ENCODE results near the gene MOGAT1. TPM values are rescaled to one million over a fixed set of nuclear protein-coding genes. Genes with fewer than 3 reads are reported as not detected.
A peak's percentile ranks its signal among the peaks of the same experiment; 100 is the strongest.

The MOGAT1 gene
- total and polyA plus RNA-seq, 2 of the 13 experiments (the other 11 are each of a cell fraction or from before 2014, with no cell fraction given), result 0.98 to 4.3 TPM

DNA sequence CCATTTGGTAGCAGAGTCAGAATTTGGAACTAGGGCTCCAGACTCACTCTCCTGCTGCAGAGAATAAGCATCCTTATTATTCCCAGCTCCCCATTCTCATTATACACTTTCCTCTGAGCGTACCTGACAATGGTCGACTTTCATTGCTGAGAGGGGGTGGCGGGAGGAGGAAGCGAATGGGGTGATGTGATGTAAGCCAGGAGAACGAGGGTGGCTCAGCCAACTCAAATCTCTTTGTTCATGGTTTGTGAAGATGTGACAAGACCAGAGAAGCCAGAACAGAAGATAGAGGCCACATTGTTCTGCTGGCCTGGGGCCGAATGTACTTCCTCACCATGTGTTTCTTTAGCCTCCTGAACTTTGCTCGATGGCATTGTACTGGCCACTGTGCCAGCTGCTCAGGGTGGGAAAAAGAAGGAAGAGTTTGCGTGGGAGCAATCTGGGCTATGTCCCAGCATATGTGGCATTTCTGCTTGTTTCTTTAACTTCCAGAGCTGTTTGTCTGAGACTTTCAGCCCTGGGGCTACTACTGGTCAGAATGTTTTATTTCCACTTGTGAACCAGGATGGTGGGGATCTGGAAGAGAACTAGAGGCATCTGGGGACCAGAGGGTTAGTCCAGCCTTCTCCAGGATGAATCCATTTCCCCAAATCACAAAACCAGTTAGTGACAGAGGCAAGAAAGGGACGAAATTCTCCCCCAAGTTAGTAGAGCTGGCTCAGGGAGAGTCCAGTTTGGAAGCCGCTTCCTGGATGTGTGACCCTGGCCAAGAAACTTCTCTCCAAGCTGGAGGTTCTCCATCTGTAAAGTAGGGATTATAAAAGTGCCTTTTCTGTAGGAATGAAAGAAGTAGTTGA, 62.6 kb downstream of the MOGAT1 start (continued):
- TF ChIP-seq MAZ (IDR thresholded peaks at IDR 0.05; ENCODE audit: borderline replicate concordance, low read depth, low read length) (no peak), MAZ (CRISPR knock-in tag; IDR thresholded peaks at IDR 0.05; ENCODE audit: low read depth) (0 out of 2 replicates have a peak, but pooled peaks have one; percentile 13), GPBP1L1 (CRISPR knock-in tag; IDR thresholded peaks at IDR 0.05) (no peak), ZBTB39 (CRISPR knock-in tag; IDR thresholded peaks at IDR 0.05) (no peak), TBL1XR1 (IDR thresholded peaks at IDR 0.05; ENCODE audit: borderline replicate concordance, low read length, partially characterized antibody) (no peak), THAP7 (CRISPR knock-in tag; IDR thresholded peaks at IDR 0.05) (no peak), FOXK1 (CRISPR knock-in tag; IDR thresholded peaks at IDR 0.05; ENCODE audit: borderline replicate concordance, low read depth) (peak; percentile 71; the same call in 1 of the 2 replicates), SRSF9 (IDR thresholded peaks at IDR 0.05; ENCODE audit: borderline replicate concordance, insufficient read depth, low read depth, low read length, poor library complexity, severe bottlenecking) (no peak), NAIF1 (CRISPR knock-in tag; IDR thresholded peaks at IDR 0.05; ENCODE audit: borderline replicate concordance) (no peak), ZNF7 (CRISPR knock-in tag; IDR thresholded peaks at IDR 0.05) (no peak), ZNF260 (CRISPR knock-in tag; IDR thresholded peaks at IDR 0.05; ENCODE audit: borderline replicate concordance, low read depth) (no peak), ZNF619 (CRISPR knock-in tag; IDR thresholded peaks at IDR 0.05) (0 out of 2 replicates have a peak, but pooled peaks have one; percentile 77), TCF7 (IDR thresholded peaks at IDR 0.05; ENCODE audit: low read depth) (peak; percentile 76), ZNF781 (CRISPR knock-in tag; IDR thresholded peaks at IDR 0.05; ENCODE audit: borderline replicate concordance, not compliant biosample characterization) (peak; percentile 44), ZNF451 (CRISPR knock-in tag; IDR thresholded peaks at IDR 0.05) (0 out of 2 replicates have a peak, but pooled peaks have one; percentile 44), JUND (CRISPR knock-in tag; IDR thresholded peaks at IDR 0.05) (peak; percentile 61; the same call in 1 of the 2 replicates), PCBP2 (optimal IDR thresholded peaks at IDR 0.05; ENCODE audit: low read depth, low read length, poor library complexity, severe bottlenecking) (no peak), GZF1 (CRISPR knock-in tag; IDR thresholded peaks at IDR 0.05) (no peak), ZFP82 (CRISPR knock-in tag; IDR thresholded peaks at IDR 0.05; ENCODE audit: borderline replicate concordance) (no peak), KDM5A (IDR thresholded peaks at IDR 0.05; ENCODE audit: borderline replicate concordance, low read length) (no peak; the same call in 1 of the 2 replicates), ZNF468 (CRISPR knock-in tag; IDR thresholded peaks at IDR 0.05) (no peak)
- TF ChIP-seq, protein P1, sequence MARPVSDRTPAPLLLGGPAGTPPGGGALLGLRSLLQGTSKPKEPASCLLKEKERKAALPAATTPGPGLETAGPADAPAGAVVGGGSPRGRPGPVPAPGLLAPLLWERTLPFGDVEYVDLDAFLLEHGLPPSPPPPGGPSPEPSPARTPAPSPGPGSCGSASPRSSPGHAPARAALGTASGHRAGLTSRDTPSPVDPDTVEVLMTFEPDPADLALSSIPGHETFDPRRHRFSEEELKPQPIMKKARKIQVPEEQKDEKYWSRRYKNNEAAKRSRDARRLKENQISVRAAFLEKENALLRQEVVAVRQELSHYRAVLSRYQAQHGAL (CRISPR knock-in tag; IDR thresholded peaks at IDR 0.05; ENCODE audit: not compliant biosample characterization), result no peak

All from HepG2 (cell line).